Stomach (tissue), 4 donors: ENCODE measurements around the gene PSD4.

ENCODE experiments used
- CTCF ChIP-seq, 7 experiments: fragments of 450-650 bp in 4 of 7; fragments of 200-600 bp in 3 of 7; sonication (generic) in 3 of 7; IDR thresholded peaks; one replicate each; pipeline ENCODE4 v1.5.1; 2016 to 2019; ENCODE audit warnings: antibody characterized with exemption in 7 of 7, control low read depth in 2 of 7, mild to moderate bottlenecking in 1 of 7
- EP300 ChIP-seq: sonication (generic); formaldehyde crosslinking; IDR thresholded peaks from one replicate; pipeline ENCODE4 v1.6.1; 2017; ENCODE audit warnings: antibody characterized with exemption
- POLR2A ChIP-seq, 4 donors: fragments of 450-650 bp; IDR thresholded peaks; one replicate each; pipeline ENCODE4 v1.6.1; 2016; ENCODE audit warnings: antibody characterized with exemption in 4 of 4, control low read depth in 2 of 4, mild to moderate bottlenecking in 1 of 4, moderate library complexity in 1 of 4
- POLR2AphosphoS5 ChIP-seq, 3 donors: sonication (generic); formaldehyde crosslinking; IDR thresholded peaks; one replicate each; pipeline ENCODE4 v1.6.1; 2016; ENCODE audit warnings: antibody characterized with exemption in 3 of 3

- no peak for TF ChIP-seq CTCF (IDR thresholded peaks at IDR 0.05)
- TF ChIP-seq EP300 = no peak
- peak in 1 of 3 donors; percentile 48 for TF ChIP-seq POLR2AphosphoS5 (IDR thresholded peaks at IDR 0.05)
- TF ChIP-seq POLR2A (IDR thresholded peaks at IDR 0.05) = no peak
Measured at GRCh38 chr2:113157118-113157896, 16.5 kb upstream of the PSD4 start.
